ENCODE measurements around the gene CREB5.

DNA sequence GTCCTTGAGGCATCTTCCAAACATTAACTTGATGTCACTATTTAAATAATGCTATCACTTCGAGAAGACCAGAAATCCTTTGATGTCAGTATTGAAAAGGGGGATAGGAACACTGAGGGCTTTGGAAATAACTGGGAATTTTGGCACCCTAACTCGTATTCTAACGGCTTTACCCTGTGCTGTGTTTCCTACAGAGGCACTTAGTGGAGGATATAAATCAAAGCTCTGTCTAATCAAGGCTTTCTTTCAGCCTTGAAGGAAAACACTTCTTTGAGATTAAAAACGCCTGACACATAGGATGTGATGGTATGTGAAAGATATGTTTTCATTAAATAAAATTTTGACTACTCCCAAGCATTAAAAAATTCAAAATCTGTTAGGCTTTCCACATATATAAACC, 62.3 kb downstream of the CREB5 start:
- TF ChIP-seq, protein P1, sequence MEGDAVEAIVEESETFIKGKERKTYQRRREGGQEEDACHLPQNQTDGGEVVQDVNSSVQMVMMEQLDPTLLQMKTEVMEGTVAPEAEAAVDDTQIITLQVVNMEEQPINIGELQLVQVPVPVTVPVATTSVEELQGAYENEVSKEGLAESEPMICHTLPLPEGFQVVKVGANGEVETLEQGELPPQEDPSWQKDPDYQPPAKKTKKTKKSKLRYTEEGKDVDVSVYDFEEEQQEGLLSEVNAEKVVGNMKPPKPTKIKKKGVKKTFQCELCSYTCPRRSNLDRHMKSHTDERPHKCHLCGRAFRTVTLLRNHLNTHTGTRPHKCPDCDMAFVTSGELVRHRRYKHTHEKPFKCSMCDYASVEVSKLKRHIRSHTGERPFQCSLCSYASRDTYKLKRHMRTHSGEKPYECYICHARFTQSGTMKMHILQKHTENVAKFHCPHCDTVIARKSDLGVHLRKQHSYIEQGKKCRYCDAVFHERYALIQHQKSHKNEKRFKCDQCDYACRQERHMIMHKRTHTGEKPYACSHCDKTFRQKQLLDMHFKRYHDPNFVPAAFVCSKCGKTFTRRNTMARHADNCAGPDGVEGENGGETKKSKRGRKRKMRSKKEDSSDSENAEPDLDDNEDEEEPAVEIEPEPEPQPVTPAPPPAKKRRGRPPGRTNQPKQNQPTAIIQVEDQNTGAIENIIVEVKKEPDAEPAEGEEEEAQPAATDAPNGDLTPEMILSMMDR (IDR thresholded peaks at IDR 0.05; ENCODE audit: extremely low read depth in 1 of 2, insufficient read depth in 1 of 2, low read depth in 1 of 2, low read length in 2 of 2), result no peak
- TF ChIP-seq POLR2AphosphoS5 (IDR thresholded peaks at IDR 0.05; ENCODE audit: insufficient read depth, low read depth, low read length), result no peak
- no peak for TF ChIP-seq POLR2A (IDR thresholded peaks at IDR 0.05; ENCODE audit: low read depth, low read length)
- TF ChIP-seq EZH2 (IDR thresholded peaks at IDR 0.05; ENCODE audit: borderline replicate concordance, low read depth, low read length, severe bottlenecking), result no peak
- TF ChIP-seq MYC (IDR thresholded peaks at IDR 0.05; ENCODE audit: low read depth, low read length), result no peak

Data from endothelial cell of umbilical vein (primary cell).